GM19397 (cell line): ENCODE measurements around the gene PSG1.
"Not testable (repeated sequence)": the region's sequence is repeated elsewhere in the genome, so short reads cannot be mapped to it uniquely, and the experiment has no call there.

Source experiments
- ATAC-seq: cut with Tn5 transposase; IDR thresholded peaks from one replicate; pipeline ENCODE4 v1.9.1; 2021; ENCODE audit warnings: mild to moderate bottlenecking, moderate library complexity; ENCODE audit not compliant: unreplicated experiment

The PSG1 gene

GRCh38 chr19:42879613-42880012 lies at the start of gene PSG1:
TSS of gene PSG1 (minus strand) at chr19:42879713. CDS start at chr19:42879581, 132 bp downstream.
- ATAC-seq = no peak

GRCh38 chr19:42928896-42929295 lies 49.4 kb upstream of the PSG1 start:
- ATAC-seq = no peak

GRCh38 chr19:42926781-42927180 lies 47.3 kb upstream of the PSG1 start:
- no peak for ATAC-seq

- not testable (repeated sequence) for ATAC-seq
Observed at GRCh38 chr19:42923106-42923505, 43.6 kb upstream of the PSG1 start.

DNA sequence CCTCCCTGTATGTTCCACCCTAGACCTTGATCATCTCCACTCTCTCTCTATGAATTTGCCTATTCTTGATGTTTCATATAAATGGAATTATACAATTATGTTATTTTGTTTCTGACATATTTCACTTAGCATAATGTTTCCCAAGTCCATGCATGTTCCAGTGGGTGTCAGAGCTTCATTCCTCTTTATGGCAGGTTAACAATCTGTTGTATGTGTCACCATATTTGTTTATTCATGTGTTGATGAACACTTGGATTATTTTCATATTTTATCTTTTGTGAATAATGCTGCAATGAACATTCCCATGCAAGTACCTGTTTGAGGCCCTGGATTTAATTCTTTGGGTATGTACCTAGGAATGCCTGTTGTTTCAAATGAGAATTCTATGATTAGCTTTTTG lies 41.5 kb upstream of the PSG1 start:
- not testable (repeated sequence) for ATAC-seq

GRCh38 chr19:42919757-42920079 lies 40.2 kb upstream of the PSG1 start:
- ATAC-seq = no peak

DNA sequence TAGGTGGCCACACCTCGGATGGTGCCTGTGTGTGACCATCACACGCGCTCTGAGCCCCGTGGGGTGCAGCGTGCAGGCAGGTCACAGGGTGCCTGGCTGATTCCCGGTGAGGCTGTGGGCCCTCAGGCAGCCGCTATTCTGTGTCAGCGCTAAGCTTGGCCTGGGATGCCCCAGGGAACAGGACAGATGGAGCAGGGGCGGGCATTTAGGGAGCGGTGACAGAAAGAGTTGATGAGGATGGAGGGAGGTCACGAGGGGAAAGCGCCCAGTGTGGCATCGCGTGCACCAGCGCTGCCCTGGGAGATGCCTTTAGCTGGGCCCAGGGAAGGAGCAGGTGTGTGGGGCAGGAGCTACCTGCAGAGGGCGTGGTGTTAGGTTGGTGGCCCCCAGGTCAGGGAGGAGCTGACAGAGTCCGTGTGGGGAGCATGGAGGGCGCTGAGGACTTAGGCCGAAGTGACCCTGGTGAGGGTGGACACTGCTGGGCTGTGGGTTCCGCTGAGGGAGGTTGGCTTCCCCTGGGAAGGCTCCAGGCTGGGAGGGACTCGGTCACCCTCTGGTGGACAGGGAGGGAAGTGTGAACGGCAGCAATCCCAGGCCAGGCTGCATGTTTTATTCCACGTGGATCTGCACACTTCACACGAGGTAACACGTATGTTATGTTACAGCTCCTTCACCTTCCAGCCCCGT lies 39.7 kb upstream of the PSG1 start:
- not testable (repeated sequence) for ATAC-seq

- ATAC-seq = not testable (repeated sequence)
Observed at GRCh38 chr19:42918377-42919069, 39.0 kb upstream of the PSG1 start.

- ATAC-seq = not testable (repeated sequence)
Observed at GRCh38 chr19:42917634-42918033, 38.1 kb upstream of the PSG1 start, which contains the start of gene PSG6. TSS of gene PSG6 (minus strand) at chr19:42917894. CDS start at chr19:42917792, 102 bp downstream.

DNA sequence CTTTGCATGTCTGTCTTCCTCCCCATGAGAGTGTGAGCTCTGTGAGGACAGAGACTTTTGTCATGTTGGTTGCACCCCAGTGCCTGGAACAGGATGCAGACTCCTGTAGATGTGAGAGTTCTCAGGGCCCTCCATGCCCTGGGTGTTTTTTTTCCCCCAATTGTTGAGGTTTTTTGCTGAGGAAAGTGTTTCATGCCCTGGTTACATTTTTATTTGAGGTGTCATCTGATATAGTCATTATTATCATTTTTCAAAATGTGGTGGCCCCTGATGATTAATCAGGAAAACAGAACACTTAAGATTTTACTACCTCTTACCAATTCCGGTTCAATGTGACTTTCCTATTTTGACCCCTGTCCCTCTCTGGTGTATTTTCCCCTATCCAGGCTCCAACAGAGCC lies 37.4 kb upstream of the PSG1 start:
- ATAC-seq = not testable (repeated sequence)

- not testable (repeated sequence) for ATAC-seq
Observed at GRCh38 chr19:42913516-42913915, 34.0 kb upstream of the PSG1 start.

GRCh38 chr19:42912941-42913340 lies 33.4 kb upstream of the PSG1 start:
- ATAC-seq = not testable (repeated sequence)

- ATAC-seq = not testable (repeated sequence)
Observed at GRCh38 chr19:42911731-42912130, 32.2 kb upstream of the PSG1 start.

DNA sequence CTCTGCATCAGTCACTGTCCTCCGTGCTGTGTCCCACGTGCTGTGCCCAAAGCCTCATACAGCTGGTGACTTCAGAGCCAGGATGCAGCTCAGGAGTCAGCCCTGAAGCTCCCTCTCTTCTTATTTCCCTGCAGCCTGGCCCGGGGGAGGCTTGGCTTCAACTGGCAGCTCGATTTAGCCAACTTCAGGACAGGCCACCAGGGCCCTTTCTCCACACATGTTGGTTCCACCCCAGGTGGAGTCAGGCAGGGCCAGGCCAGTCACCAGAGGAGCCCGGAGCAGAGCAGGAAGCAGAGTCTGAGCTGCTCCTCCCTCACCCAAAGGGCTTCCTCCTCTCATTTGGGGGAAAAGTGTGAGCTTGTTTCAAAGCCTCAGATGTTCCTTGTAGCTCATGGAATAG lies 26.6 kb upstream of the PSG1 start:
- not testable (repeated sequence) for ATAC-seq

- not testable (repeated sequence) for ATAC-seq
Observed at GRCh38 chr19:42900561-42900960, 21.0 kb upstream of the PSG1 start.

GRCh38 chr19:42899674-42900073 lies 20.2 kb upstream of the PSG1 start:
- not testable (repeated sequence) for ATAC-seq

DNA sequence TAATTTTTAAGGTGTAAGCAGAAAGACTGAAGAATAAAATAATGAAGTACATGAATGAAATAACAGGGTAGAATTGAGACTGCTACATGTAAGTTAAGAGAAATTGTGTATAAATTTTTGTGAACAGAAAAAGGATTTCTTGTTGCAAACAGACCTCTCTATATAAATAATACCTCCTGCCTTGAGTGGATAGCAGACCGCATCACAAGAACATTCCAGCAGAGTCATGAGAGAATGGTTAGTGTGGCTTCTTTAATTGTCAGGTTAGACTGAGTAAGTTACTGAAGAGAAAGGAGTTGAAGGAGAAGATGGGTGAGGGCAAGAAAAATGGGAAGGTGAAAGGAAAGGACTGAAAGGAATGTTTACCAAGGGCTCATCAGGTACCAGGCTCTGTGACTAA lies 19.6 kb upstream of the PSG1 start:
- ATAC-seq = not testable (repeated sequence)

- not testable (repeated sequence) for ATAC-seq
Observed at GRCh38 chr19:42898656-42899055, 19.1 kb upstream of the PSG1 start.

DNA sequence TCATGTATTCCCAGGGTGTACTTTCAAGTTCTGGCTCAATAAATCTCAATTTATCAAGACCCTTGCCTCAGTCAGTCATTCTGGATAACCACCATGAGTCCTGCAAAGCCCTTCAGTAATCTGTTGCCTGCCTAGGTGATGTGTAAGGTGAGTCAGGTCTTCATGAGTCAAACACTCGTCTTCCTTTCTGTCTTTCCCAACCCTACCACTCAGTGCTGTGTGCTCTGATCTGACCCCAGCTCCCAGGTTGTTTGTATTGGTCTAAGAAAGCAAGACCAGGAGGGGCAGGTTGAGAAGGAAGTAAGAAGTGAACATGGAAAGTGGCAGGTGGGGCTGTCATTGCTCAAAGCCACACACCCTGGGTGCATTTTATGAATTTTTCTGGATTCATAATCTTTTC lies 18.2 kb upstream of the PSG1 start:
- ATAC-seq = not testable (repeated sequence)

DNA sequence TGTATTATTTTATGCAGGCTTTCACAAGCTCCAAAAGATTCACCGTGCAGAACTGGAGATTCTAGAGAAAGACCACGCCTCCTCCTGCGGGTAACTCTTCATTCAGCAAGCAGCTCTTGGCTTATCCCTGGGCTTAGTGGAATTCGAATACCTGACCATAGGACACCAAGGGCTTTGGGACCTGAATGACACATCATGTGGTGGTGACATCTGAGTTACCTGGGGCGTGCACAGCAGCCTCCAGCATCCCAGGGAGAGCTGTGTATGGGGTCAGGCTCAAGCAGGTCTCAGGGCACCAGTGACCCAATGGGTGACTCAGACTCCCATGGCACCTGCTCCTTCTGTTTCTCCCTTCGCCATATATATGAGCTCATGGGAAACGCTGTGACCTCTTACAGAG lies 10.9 kb upstream of the PSG1 start:
- ATAC-seq = not testable (repeated sequence)

DNA sequence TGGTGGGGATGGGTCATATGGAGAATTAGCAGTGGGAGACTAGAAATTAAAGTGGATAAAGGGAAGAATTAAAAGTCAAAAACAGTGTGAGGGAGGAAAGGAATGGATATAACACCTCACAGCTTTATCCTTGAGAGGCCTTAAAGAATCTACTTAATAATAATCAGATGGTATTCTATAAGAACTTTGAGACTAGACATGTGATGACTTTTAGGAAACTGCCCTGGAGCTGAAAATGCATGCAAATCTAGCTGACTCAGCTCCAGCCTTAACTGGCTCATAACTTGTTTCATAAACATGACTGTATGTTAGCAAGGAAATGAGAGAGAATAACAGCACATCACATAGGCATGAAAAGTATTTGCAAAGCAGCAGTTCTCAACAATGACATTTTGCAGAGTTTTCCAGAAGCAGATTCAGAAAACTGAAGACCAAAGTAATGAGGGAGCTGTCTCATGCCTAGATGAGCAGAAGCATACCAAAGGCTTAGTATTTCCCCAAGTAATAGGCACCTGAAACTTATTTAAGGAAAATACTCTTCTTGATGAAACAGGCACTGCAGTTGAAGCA lies 8.4 kb upstream of the PSG1 start:
- not testable (repeated sequence) for ATAC-seq

DNA sequence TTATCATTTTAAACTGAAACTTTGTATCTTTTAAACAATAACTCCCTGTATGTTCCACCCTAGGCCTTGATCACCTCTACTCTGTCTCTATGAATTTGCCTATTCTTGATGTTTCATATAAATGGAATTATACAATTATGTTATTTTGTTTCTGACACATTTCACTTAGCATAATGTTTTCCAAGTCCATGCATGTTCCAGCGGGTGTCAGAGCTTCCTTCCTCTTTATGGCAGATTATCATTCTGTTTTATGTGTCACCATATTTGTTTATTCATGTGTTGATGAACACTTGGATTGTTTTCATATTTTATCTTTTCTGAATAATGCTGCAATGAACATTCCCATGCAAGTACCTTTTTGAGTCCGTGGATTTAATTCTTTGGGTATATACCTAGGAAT lies 3.2 kb upstream of the PSG1 start:
- not testable (repeated sequence) for ATAC-seq
